NCI-H146 treated with DMSO at 0.1 percent for 48 hours (cell line): Measurements from ENCODE around the gene PREX1.
A peak's percentile ranks its signal among the peaks of the same experiment; 100 is the strongest.

Source experiments
- DNase-seq: peaks from one replicate; lab custom pipeline; 2025; ENCODE audit not compliant: unreplicated experiment; lab: John Stamatoyannopoulos, UW

Gene PREX1

DNA sequence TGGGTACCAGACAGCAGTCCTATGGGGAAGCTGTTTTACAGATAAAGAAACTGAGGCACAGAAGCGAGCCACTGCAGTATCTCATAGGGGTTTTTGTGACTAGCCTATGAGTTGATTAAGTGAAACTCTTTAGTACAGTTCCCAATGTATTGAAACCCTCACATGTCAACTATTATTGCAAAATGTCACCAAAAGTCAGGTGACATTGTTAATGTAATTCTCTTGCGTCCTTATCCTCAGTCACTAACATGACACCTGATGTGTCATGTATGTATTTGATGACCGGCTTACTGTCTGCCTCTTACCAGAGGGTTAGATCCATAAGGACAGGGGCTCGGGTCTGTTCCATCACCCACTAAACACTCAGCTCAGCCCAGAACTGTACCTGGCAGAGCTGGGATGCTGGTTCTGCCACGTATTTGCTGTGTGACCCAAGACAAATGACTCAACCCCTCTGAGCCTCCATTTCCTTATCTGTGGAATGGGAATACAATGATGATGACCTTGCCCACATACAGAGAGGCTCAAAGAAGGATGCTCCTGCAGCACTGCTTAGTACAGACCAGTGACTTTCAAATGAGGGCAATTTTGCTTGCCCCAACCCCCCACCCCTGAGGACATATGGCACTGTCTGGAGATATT lies 32.9 kb downstream of the PREX1 start:
- no peak for DNase-seq

DNA sequence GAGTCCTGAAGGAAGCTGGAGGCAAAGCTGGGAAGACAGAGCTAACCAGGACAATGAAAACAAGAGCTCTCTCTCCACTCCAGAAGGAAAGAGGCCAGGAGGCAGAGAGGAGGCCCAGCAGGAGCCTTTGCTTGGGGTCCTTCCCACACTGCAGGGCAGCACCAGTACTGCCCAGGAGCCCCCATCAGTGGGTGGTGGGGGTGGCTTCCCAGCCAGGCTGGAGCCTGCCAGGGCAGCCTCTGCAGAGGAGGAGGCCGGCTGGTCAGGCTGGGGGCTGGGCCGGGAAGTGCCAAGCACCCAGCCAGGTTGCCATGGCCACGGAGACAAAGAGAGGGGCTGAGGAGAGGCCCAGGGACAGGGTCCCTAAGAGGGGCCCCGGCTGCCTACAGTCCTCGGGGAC lies 33.4 kb downstream of the PREX1 start:
- no peak for DNase-seq

- no peak for DNase-seq
Observed at GRCh38 chr20:48793776-48794175, 34.0 kb downstream of the PREX1 start.

GRCh38 chr20:48791666-48792071 lies 36.1 kb downstream of the PREX1 start:
- DNase-seq: no peak

GRCh38 chr20:48791014-48791413 lies 36.8 kb downstream of the PREX1 start:
- peak; percentile 95 for DNase-seq

GRCh38 chr20:48790473-48791003 lies 37.3 kb downstream of the PREX1 start:
- no peak for DNase-seq

DNA sequence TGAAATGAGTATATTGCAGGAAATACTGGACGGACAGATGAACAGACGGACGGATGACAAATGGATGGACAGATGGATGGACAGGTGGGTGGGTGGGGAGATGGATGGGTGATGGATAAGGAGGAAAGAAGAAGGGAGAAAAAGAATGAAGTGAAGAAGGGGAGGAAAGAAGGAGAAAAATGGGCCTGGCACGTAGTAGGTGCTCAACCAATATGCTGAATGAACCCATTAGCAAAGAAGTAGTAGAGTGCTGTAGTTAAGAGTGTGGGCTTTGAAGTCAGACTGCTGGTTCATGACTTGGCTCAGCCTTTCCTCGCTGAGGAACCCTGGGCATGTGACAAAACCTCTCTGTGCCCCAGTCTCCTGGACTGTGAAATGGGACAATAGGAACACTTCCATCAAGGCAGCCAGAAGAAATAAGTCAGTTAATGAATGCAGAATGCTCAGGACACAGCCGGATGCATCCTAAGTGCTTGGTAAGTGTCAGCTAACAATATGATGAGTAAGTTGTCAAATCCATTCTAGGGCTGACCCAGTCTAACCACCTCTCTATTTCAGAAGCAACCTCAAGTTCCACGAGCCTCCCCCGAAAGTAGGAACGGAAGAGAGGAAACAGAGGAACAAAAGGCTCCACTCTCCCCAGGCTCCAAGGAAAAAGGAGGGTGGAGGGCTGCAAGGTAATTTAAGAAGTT lies 37.9 kb downstream of the PREX1 start:
- no peak for DNase-seq

DNA sequence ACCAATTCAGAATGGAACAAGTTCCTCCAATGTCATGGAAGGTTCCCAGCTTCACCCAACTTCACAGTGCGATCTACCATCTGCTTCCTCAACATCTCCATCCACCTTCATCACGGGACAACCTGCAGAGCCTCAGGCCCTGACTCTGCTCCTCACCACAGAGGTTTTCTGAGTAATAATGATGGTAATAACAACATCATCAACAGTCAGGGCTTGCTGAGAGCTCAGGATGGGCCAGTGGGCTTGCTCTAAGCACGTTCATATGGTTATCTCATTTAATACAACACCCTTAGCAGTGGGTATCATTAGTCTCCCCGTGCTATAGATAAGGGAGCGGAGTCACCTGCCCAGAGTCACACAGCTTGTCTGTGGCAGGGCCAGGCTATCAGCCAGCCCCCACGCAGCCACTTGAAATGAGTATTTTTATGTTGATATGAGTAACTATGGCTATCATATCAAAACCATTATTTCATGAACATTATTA lies 38.6 kb downstream of the PREX1 start:
- no peak for DNase-seq

DNA sequence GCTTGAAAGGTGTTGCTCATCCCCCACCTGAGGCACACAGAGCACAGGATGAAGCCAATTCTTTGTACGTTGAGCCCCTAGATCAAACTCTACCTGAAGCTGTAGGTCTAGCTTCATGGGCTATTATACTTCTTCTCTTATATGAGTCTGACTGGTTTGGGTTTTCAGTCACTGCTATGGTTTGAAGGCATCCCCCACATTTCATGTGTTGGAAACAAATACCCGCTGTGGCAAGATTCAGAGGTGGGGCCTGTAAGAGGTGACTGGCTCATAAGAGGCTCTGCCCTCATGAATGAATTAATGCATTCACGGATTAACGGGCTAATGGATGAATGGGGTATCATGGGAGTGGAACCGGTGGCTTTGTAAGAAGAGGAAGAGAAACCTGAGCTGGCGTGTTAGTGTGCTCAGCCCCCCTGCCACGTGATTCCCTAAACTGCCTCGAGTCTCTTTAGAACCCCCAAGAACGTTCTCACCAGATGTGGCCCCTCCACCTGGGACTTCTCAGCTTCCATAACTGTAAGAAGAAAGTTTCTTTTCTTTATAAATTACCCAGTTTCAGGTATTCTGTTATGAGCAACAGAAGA lies 39.2 kb downstream of the PREX1 start:
- DNase-seq: no peak

DNA sequence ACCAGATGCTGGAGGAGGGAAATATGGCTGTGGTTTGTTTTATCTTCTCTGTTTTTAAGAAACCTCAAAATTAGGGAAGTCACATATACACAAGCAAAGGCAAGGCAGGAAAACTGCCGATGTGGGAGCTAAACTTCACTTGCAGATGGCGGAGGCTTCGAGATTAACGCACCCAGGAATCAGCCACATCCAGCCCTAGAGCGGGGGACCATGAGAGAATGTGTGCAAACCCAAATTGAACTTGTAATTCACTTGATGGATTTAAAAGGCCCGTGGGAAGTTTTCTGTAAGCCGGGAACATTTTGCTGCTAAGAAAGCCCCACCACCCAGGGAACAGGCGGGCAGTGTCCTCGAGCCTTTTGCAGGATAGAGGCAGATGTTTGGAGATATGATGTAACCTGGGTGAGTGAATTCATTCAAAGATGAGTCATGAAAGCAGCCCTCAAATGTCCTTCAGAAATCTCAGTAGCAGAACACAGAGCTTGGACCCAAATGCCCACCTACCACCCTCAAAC lies 39.9 kb downstream of the PREX1 start:
- no peak for DNase-seq

GRCh38 chr20:48786951-48787705 lies 40.7 kb downstream of the PREX1 start:
- DNase-seq: no peak

DNA sequence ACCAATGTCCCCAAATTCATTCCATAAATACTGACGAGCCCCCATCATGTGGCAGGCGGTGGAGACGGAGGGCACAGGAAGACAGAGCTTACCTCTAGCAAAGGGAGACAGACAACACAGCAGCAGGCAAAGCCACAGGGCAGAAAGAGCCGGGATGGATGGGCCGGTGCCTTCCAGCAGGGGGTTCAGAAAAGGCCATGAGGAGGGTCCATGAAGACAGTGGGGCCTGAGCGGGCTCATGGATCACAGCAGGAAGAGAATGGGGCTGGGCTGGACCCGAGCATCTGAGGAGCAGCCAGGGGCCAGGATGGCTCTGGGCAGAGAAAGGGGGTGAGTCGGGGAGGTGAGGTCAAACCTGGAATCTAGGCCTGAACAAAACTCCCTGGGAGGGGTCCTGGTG lies 42.0 kb downstream of the PREX1 start:
- no peak for DNase-seq

DNA sequence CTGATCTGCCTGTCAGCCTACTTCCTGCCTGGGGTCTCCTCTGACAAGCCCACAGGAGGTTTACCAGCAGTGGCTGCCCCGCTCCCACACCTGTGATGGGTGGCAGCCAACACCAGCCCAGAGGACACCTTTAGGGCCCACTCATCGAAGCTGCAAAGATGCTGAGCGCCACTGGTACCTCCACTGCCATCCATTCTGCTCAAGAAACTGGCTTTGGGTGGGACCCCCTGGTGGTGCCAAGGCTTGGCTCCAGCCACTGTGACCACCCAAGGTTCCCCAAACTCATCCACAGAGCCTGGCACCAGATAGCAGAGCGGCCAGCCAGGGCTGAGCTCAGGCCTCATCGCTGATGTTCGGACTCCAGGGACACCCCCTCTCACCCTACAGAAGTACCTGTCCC lies 42.5 kb downstream of the PREX1 start:
- DNase-seq: no peak

DNA sequence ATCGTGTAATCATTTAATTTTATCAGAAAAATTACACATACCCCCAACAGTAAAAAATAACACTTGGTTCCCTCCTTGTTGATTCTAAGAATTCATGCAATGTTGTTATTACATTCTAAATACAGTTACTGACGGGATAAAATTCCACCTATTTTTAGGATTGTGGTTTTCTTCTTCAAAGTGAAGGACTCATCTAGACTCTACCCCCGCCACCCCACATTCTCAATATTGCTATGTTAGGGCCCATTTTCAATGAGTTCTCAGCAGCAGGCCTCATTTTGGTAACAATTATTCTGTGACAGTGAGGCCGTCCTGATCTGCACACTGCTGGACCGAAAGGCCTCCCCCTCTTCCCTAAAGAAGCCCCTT lies 43.5 kb downstream of the PREX1 start:
- no peak for DNase-seq

DNA sequence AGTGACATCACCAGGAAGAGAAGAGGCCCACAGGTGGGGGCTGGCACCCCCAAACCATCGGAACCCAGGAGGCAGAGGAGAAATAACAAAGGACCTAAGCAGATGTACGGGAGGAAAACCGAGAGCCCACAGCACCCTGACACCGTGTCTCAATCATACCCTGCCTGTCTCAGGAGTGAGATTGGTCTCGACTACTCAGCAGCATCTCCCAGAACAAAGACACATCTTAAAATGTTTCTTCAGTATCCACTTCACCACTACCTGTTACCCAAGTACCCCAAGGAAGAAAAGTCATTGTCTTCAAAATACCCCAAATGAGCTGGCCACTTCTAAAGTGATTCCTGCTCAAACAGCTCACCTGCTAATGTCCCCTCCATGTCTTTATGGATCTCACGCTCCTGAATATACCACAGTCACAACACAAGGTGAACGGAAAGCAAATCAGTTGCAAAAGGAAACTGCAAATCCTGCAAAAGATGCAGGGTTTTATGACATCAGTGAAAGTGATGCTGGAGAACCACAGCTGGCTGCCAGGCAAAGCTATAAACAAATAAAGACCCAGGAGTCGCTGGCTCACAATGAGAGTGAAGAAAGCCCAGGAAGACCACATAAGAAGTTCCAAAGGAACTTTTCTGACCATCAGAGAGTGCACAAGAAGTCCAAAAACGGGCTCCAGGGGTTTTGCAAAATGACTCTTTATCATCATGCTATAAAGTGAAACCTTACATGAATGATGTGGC lies 44.1 kb downstream of the PREX1 start:
- DNase-seq: no peak

DNA sequence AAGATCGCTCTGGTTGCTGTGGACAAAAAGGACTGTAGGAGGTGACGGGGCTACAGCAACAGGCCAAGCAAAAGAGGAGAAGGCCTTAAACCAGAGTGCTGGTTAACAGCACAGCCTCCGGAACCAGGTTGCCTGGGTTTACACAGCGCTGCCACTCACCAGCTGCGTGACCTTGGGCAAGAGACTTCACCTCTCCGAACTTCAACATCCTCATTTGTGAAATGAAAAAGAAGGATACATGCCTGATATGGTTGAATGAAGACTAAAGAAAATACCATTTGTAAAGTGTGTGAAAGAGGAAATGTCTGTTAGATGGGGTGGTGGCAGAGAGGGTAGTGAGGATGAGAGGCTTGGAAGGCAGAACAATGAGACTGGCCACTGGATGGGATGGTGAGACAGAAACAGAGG lies 44.9 kb downstream of the PREX1 start:
- DNase-seq: no peak

GRCh38 chr20:48782053-48782452 lies 45.7 kb downstream of the PREX1 start:
- no peak for DNase-seq

GRCh38 chr20:48781634-48782033 lies 46.2 kb downstream of the PREX1 start:
- DNase-seq: no peak

GRCh38 chr20:48779435-48779834 lies 48.4 kb downstream of the PREX1 start:
- no peak for DNase-seq

DNA sequence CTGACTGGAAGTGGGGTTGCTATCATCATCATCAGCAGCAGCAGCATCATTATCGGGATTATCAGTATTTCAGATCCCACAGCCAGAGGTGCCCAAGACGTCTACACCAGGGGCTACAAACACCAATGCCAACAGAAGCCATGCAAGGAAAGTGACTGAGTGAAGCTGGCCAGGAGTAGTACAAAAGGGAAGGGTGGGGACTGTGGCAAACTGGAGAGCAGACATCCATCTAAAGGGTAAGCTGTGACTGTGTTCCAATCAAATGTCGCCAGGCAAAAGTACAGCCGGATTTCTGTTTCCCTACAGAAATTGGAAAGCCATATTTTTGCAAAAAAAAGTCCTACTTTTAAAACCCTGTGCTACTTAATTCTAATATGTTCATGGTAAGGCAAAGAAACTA lies 50.0 kb downstream of the PREX1 start:
- no peak for DNase-seq

DNA sequence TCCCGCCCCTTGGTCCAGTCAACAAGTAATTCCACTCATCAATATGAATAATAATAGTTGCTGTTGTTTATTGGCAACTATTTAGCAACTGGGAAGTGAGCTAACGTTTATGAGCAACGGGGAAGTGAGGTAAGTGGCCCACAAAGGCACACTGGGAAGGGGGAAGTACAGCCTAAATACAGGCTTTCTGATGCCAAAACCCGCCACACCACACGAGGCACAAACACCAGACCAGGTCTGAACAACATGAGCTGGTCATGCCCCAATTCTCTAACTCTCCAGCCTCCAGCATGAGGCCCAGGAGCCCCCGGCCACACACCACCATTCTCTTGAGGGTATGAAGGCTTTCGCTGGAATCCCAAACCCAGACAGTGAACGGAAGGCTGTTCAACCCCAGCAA lies 50.8 kb downstream of the PREX1 start:
- no peak for DNase-seq
